Measurements from ENCODE around the gene MAD1L1. TPM values are rescaled to one million over a fixed set of nuclear protein-coding genes. Genes with fewer than 3 reads are reported as not detected.

The MAD1L1 gene
- total and polyA plus RNA-seq, 2 of the 8 experiments (the other 6 are each of a cell fraction or from before 2014, with no cell fraction given): 40.4 to 44.6 TPM

DNA sequence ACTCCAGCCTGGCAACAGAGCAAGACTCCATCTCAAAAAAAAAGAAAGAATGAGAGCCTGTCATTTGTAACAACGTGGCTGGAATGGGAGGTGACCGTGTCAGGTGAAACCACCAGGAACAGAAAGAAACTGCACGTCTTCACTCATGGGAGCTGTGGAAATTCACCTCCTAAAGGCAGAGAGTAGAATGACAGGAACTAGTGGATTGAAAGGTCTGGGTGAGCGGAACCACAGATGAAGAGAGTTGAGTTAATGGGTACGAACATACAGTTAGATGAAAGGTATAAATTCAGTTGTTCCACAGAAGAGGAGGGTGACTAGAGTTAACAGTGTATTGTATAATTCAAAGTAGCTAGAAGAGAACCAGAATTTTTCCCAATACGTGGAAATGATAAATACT lies 78.6 kb downstream of the MAD1L1 start:
- Histone ChIP-seq H2BK15ac (ENCODE audit: low read length) (no peak overlapping the region), H3K27ac (ENCODE audit: low read depth, low read length) (no peak overlapping the region), H3K4me1 (replicated peaks in 1 of 4; ENCODE audit: control insufficient read depth in 3 of 4, insufficient read depth in 4 of 4, low read length in 3 of 4) (peaks cover 0 to 7% (median 7%) of the 10 kb centered on the region in 4 experiments; a peak in 5 of 7 replicates), H3K27me3 (replicated peaks in 1 of 4; ENCODE audit: control insufficient read depth in 3 of 4, extremely low read depth in 1 of 4, insufficient read depth in 3 of 4, low read length in 3 of 4) (no peaks in the 10 kb centered on the region), H2BK5ac (ENCODE audit: low read depth, low read length) (no peak overlapping the region), H3K56ac (replicated peaks; ENCODE audit: insufficient read length, low read depth, low read length) (no peak overlapping the region), H4K91ac (replicated peaks; ENCODE audit: insufficient read length, low read length) (no peak overlapping the region), H2BK120ac (replicated peaks; ENCODE audit: low read depth, low read length) (no peak overlapping the region), H4K20me1 (replicated peaks in 1 of 2; ENCODE audit: control insufficient read depth in 1 of 2, insufficient read depth in 2 of 2, low read length in 2 of 2) (peaks cover 3 to 8% of the 10 kb centered on the region in 2 experiments), H3K23me2 (ENCODE audit: low read depth, low read length) (no peaks in the 10 kb centered on the region), H3K4ac (replicated peaks; ENCODE audit: insufficient read length, low read depth, low read length) (no peak overlapping the region), H3K79me1 (ENCODE audit: low read depth, low read length) (peaks cover 11% of the 10 kb centered on the region), H2BK20ac (ENCODE audit: low read length) (no peak overlapping the region), H3K36me3 (ENCODE audit: control insufficient read depth in 2 of 4, insufficient read depth in 4 of 4, low read length in 3 of 4) (no peaks in the 10 kb centered on the region; a peak in 1 of 8 replicates), H3K9me3 (ENCODE audit: insufficient read depth in 2 of 2, low read depth in 1 of 2, low read length in 1 of 2) (no peaks in the 10 kb centered on the region), H4K8ac (ENCODE audit: extremely low read depth, insufficient read depth, low read length) (no peak overlapping the region), H3K18ac (ENCODE audit: extremely low read depth, low read length) (no peak overlapping the region), H2AK5ac (ENCODE audit: low read depth, low read length) (no peak overlapping the region), H2AFZ (ENCODE audit: low read length) (no peak overlapping the region), H3K14ac (ENCODE audit: insufficient read length) (no peak overlapping the region), H3K9ac (replicated peaks in 1 of 4; ENCODE audit: extremely low read depth in 1 of 4, low read depth in 3 of 4, low read length in 3 of 4) (no peak overlapping the region), H3K23ac (ENCODE audit: insufficient read length) (no peak overlapping the region), H4K5ac (ENCODE audit: insufficient read length, low read depth, low read length) (no peak overlapping the region), H3K4me2 (ENCODE audit: insufficient read depth in 1 of 2, low read depth in 2 of 2, low read length in 2 of 2) (no peak overlapping the region), H2BK12ac (ENCODE audit: low read depth, low read length) (no peak overlapping the region), H3K79me2 (ENCODE audit: control insufficient read depth in 1 of 2, insufficient read depth in 2 of 2, low read length in 2 of 2) (peaks cover 0 to 10% of the 10 kb centered on the region in 2 experiments; a peak in 1 of 4 replicates), H3K4me3 (ENCODE audit: extremely low read depth in 1 of 4, insufficient read depth in 2 of 4, low read depth in 3 of 4, low read length in 4 of 4) (no peak overlapping the region)
- no peak for FAIRE-seq
- TF ChIP-seq MAFK (IDR thresholded peaks at IDR 0.05; ENCODE audit: low read depth, low read length): no peak
- TF ChIP-seq, protein P1, sequence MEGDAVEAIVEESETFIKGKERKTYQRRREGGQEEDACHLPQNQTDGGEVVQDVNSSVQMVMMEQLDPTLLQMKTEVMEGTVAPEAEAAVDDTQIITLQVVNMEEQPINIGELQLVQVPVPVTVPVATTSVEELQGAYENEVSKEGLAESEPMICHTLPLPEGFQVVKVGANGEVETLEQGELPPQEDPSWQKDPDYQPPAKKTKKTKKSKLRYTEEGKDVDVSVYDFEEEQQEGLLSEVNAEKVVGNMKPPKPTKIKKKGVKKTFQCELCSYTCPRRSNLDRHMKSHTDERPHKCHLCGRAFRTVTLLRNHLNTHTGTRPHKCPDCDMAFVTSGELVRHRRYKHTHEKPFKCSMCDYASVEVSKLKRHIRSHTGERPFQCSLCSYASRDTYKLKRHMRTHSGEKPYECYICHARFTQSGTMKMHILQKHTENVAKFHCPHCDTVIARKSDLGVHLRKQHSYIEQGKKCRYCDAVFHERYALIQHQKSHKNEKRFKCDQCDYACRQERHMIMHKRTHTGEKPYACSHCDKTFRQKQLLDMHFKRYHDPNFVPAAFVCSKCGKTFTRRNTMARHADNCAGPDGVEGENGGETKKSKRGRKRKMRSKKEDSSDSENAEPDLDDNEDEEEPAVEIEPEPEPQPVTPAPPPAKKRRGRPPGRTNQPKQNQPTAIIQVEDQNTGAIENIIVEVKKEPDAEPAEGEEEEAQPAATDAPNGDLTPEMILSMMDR (IDR thresholded peaks at IDR 0.05; ENCODE audit: control extremely low read depth in 1 of 3, insufficient read depth in 1 of 3, low read depth in 1 of 3, low read length in 3 of 3): peak in 1 of 3 experiments; percentile 18; a peak in 1 of 4 replicates
- DNase-seq (ENCODE audit: low read depth in 1 of 2, low spot score in 2 of 2): no peak
- POLR2A ChIA-PET (ENCODE audit: partially characterized antibody): interaction anchor here (0.7 kb wide), 1 partner anchor 48 kb away, joined by 3 read pairs; no protein-coding TSS in a partner anchor
- CTCF ChIA-PET (ENCODE audit: partially characterized antibody): interaction anchor here (0.6 to 2.0 kb wide), 13 partner anchors 8 to 206 kb away, joined by 3 to 5 read pairs (median 3); no protein-coding TSS in a partner anchor
- WGBS, 2 experiments (ENCODE audit: extremely low coverage in 1 of 2, insufficient coverage in 1 of 2, insufficient read length in 1 of 2, insufficient replicate concordance in 2 of 2, low coverage in 1 of 2, low lambda C conversion rate in 2 of 2, missing lambda C conversion rate in 1 of 2): 83% methylated on average over 6 of the region's 6 CpGs; no CpG with 5 or more reads in 1 of the 2 experiments
